Peyer's patch (tissue), 4 donors: ENCODE data around the gene LCN9. TPM values are rescaled to one million over a fixed set of nuclear protein-coding genes. Genes with fewer than 3 reads are reported as not detected.

Source experiments
- DNase-seq, 3 donors: peaks; one replicate each; pipeline ENCODE4 v3.0.0-alpha.2; 2017 to 2019
- H3K27ac ChIP-seq, 4 donors: fragments of 200-600 bp; sonication (generic); one replicate each; pipeline ENCODE4 v1.5.1; 2016 to 2019
- H3K27me3 ChIP-seq, 2 donors: fragments of 200-600 bp; sonication (generic); one replicate each; pipeline ENCODE4 v1.5.1; 2019
- H3K36me3 ChIP-seq, 3 donors: fragments of 200-600 bp; sonication (generic); one replicate each; pipeline ENCODE4 v1.5.1; 2016 to 2019
- H3K4me1 ChIP-seq, 4 donors: fragments of 200-600 bp; sonication (generic); one replicate each; pipeline ENCODE4 v1.5.1; 2016 to 2019
- H3K4me3 ChIP-seq, 4 donors: fragments of 200-600 bp; sonication (generic); 1 replicate in 3 of 4; 2 replicates in 1 of 4; pipeline ENCODE4 v1.5.1; 2016 to 2019; ENCODE audit warnings: mild to moderate bottlenecking in 1 of 4
- H3K9me3 ChIP-seq, 4 donors: fragments of 200-600 bp; sonication (generic); one replicate each; pipeline ENCODE4 v1.5.1; 2016 to 2019; ENCODE audit warnings: mild to moderate bottlenecking in 1 of 4
- POLR2A ChIP-seq, 2 donors: fragments of 450-650 bp; IDR thresholded peaks; one replicate each; pipeline ENCODE4 v1.5.1; 2017; ENCODE audit warnings: antibody characterized with exemption in 2 of 2, mild to moderate bottlenecking in 2 of 2, moderate library complexity in 2 of 2
- total RNA-seq, 4 donors: library from RNA; depleted of rRNA; stranded (reverse); fragments of >200 nt; gene quantifications; one replicate each; pipeline ENCODE4 v1.1.0, GENCODE V29; 2016
- TF ChIP-seq, protein P1 (sequence below), 6 experiments: fragments of 450-650 bp in 4 of 6; fragments of 200-600 bp in 2 of 6; sonication (generic) in 1 of 6; IDR thresholded peaks; one replicate each; pipeline ENCODE4 v1.5.1; 2017 to 2019; ENCODE audit warnings: antibody characterized with exemption in 6 of 6, mild to moderate bottlenecking in 3 of 6, moderate library complexity in 1 of 6

Gene LCN9
- total RNA-seq, 4 donors from 2014 or later, result not detected

DNA sequence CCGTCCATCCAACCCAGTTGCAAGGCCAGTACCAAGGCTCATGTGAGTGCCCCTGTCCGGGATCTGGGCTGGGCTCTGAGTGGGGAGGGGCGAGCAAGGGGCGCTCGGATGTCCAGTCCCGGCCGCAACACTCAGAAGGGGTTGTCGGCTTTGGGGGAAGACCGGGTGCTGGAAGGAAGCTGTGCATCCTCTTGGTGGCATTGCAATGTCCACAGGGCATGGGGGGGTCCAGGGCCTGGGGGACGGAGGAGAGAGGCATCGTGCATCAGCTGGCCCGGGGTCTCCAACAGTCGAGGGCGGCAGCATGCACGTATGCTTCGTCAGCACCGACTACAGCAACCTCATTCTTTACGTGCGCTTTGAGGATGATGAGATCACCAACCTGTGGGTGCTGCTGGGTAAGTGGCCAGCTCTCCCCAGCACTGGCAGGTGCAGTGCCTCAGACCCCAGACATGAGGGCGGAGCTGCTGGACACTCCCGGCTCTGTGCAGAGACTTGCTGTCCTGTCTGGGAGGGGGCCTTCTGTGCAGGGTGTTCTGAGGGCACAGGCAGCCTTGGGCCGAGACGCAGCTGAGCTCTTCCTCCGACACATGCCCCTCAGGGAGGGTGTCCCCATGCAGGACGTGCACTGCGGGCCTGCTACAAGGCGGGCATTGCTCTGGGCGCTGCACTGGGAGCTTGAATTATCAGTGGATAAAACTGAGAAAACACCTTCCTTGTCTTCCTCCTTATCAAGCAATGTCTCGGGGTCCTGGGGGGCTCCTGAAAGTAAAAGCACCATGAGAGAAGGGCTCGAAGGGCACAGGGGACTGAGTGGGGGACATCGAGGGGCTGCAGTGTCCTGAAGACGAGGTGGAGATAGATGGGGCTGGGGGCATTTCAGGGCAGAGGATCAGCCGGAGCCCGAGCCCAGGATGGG, 46.2 kb upstream of the LCN9 start:
- TF ChIP-seq POLR2A (IDR thresholded peaks at IDR 0.05), result no peak
- TF ChIP-seq, protein P1, sequence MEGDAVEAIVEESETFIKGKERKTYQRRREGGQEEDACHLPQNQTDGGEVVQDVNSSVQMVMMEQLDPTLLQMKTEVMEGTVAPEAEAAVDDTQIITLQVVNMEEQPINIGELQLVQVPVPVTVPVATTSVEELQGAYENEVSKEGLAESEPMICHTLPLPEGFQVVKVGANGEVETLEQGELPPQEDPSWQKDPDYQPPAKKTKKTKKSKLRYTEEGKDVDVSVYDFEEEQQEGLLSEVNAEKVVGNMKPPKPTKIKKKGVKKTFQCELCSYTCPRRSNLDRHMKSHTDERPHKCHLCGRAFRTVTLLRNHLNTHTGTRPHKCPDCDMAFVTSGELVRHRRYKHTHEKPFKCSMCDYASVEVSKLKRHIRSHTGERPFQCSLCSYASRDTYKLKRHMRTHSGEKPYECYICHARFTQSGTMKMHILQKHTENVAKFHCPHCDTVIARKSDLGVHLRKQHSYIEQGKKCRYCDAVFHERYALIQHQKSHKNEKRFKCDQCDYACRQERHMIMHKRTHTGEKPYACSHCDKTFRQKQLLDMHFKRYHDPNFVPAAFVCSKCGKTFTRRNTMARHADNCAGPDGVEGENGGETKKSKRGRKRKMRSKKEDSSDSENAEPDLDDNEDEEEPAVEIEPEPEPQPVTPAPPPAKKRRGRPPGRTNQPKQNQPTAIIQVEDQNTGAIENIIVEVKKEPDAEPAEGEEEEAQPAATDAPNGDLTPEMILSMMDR (IDR thresholded peaks at IDR 0.05), result no peak
- Histone ChIP-seq H3K4me3 (no peak overlapping the region), H3K9me3 (no peaks in the 10 kb centered on the region), H3K27ac (no peak overlapping the region), H3K27me3 (no peaks in the 10 kb centered on the region), H3K36me3 (no peaks in the 10 kb centered on the region), H3K4me1 (no peaks in the 10 kb centered on the region)
- DNase-seq, result no peak

DNA sequence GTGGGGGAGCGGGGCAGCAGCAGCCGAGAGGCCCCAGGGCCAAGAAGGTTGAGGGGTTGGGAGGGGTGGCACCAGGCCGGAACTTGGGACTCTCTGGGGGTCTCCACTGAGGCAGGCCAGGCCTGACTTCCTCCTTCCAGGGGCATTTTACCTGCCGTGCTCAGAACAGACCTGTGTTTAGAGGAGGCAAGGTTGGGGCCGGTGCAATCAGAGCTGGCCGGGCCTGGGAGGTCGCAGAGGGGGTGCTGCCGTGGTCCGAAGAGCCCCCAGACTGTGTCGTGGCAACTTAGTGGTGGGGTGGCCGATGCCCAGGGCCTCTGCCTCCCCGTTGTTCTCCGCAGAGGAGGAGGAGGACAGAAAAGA, 45.6 kb upstream of the LCN9 start:
- TF ChIP-seq POLR2A (IDR thresholded peaks at IDR 0.05), result no peak
- TF ChIP-seq, protein P1 (IDR thresholded peaks at IDR 0.05), result no peak
- DNase-seq, result no peak
- Histone ChIP-seq H3K27ac (no peak overlapping the region), H3K4me3 (no peak overlapping the region), H3K27me3 (no peaks in the 10 kb centered on the region), H3K9me3 (no peaks in the 10 kb centered on the region), H3K36me3 (no peaks in the 10 kb centered on the region), H3K4me1 (no peaks in the 10 kb centered on the region)

- Histone ChIP-seq H3K27me3 (no peaks in the 10 kb centered on the region), H3K36me3 (no peaks in the 10 kb centered on the region), H3K9me3 (no peaks in the 10 kb centered on the region), H3K4me3 (no peak overlapping the region), H3K27ac (no peak overlapping the region), H3K4me1 (no peaks in the 10 kb centered on the region)
- no peak for DNase-seq
- TF ChIP-seq POLR2A (IDR thresholded peaks at IDR 0.05), result no peak
- TF ChIP-seq, protein P1 (IDR thresholded peaks at IDR 0.05), result no peak
Observed at GRCh38 chr9:135617991-135618411, 45.1 kb upstream of the LCN9 start.

GRCh38 chr9:135618866-135619598, 44.1 kb upstream of the LCN9 start:
- Histone ChIP-seq H3K27me3 (no peaks in the 10 kb centered on the region), H3K4me1 (no peaks in the 10 kb centered on the region), H3K27ac (no peak overlapping the region), H3K36me3 (no peaks in the 10 kb centered on the region), H3K9me3 (no peaks in the 10 kb centered on the region), H3K4me3 (no peak overlapping the region)
- no peak for DNase-seq
- TF ChIP-seq POLR2A (IDR thresholded peaks at IDR 0.05), result no peak
- TF ChIP-seq, protein P1 (IDR thresholded peaks at IDR 0.05), result no peak

DNA sequence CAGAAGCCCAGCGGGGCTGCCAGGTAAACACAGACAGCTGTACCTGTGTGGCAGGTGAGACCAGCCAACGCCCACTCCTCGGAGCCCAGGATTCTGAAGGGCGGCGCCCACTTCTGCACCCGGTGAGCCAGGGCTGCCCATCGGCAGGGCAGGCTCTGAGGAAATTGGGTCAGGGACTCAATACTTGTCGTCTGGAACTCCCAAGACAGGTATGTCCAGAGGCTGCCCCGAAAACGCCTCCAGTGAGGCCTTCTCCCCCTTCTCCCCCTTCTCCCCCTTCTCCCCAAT, 43.6 kb upstream of the LCN9 start:
- Histone ChIP-seq H3K4me3 (no peak overlapping the region), H3K9me3 (no peaks in the 10 kb centered on the region), H3K27ac (no peak overlapping the region), H3K36me3 (no peaks in the 10 kb centered on the region), H3K27me3 (no peaks in the 10 kb centered on the region), H3K4me1 (no peaks in the 10 kb centered on the region)
- TF ChIP-seq, protein P1 (IDR thresholded peaks at IDR 0.05), result no peak
- no peak for TF ChIP-seq POLR2A (IDR thresholded peaks at IDR 0.05)
- no peak for DNase-seq
